ENCODE results near the gene CDRT15. TPM values are rescaled to one million over a fixed set of nuclear protein-coding genes. Genes with fewer than 3 reads are reported as not detected.
"Not testable (repeated sequence)": the region's sequence is repeated elsewhere in the genome, so short reads cannot be mapped to it uniquely, and the experiment has no call there.

CDRT15 gene
- not detected for polyA plus RNA-seq (2012; ENCODE audit: low read depth, missing spikeins)

GRCh38 chr17:14236762-14237161 lies at the start of gene CDRT15:
TSS of gene CDRT15 (minus strand) at chr17:14236862. CDS start at chr17:14236833, 29 bp downstream.
- not testable (repeated sequence) for FAIRE-seq; DNase-seq (ENCODE audit: insufficient read length, low spot score)

- FAIRE-seq, result no peak
- TF ChIP-seq PAX5 (IDR thresholded peaks at IDR 0.05; ENCODE audit: insufficient read depth, low read length, severe bottlenecking) (no peak), POLR2A (IDR thresholded peaks at IDR 0.05; ENCODE audit: low read depth, low read length) (no peak), POU2F2 (IDR thresholded peaks at IDR 0.05; ENCODE audit: low read depth, low read length) (no peak), SPI1 (IDR thresholded peaks at IDR 0.05; ENCODE audit: low read depth, low read length) (no peak), POLR2AphosphoS5 (IDR thresholded peaks at IDR 0.05; ENCODE audit: low read depth, low read length) (no peak), TAF1 (IDR thresholded peaks at IDR 0.05; ENCODE audit: low read depth, low read length) (no peak)
- no peak for DNase-seq (ENCODE audit: insufficient read length, low spot score)
These were observed 46.1 kb upstream of the CDRT15 start for GRCh38 chr17:14282726-14283125.

- DNase-seq (ENCODE audit: insufficient read length, low spot score), result no peak
- TF ChIP-seq POU2F2 (IDR thresholded peaks at IDR 0.05; ENCODE audit: low read depth, low read length) (no peak), TAF1 (IDR thresholded peaks at IDR 0.05; ENCODE audit: low read depth, low read length) (no peak), POLR2A (IDR thresholded peaks at IDR 0.05; ENCODE audit: low read depth, low read length) (no peak), PAX5 (IDR thresholded peaks at IDR 0.05; ENCODE audit: insufficient read depth, low read length, severe bottlenecking) (no peak), POLR2AphosphoS5 (IDR thresholded peaks at IDR 0.05; ENCODE audit: low read depth, low read length) (no peak)
- no peak for FAIRE-seq
These were observed 44.9 kb upstream of the CDRT15 start for GRCh38 chr17:14281530-14281929.

GRCh38 chr17:14276535-14277250 lies 40.0 kb upstream of the CDRT15 start:
- TF ChIP-seq POLR2AphosphoS5 (IDR thresholded peaks at IDR 0.05; ENCODE audit: low read depth, low read length) (no peak), PAX5 (IDR thresholded peaks at IDR 0.05; ENCODE audit: insufficient read depth, low read length, severe bottlenecking) (no peak), SPI1 (IDR thresholded peaks at IDR 0.05; ENCODE audit: low read depth, low read length) (no peak), POLR2A (IDR thresholded peaks at IDR 0.05; ENCODE audit: low read depth, low read length) (no peak), POU2F2 (IDR thresholded peaks at IDR 0.05; ENCODE audit: low read depth, low read length) (no peak), TAF1 (IDR thresholded peaks at IDR 0.05; ENCODE audit: low read depth, low read length) (no peak)
- FAIRE-seq (no peak), DNase-seq (ENCODE audit: insufficient read length, low spot score) (no peak)

GRCh38 chr17:14270508-14270907 lies 33.8 kb upstream of the CDRT15 start:
- no peak for FAIRE-seq
- TF ChIP-seq POLR2A (IDR thresholded peaks at IDR 0.05; ENCODE audit: low read depth, low read length) (no peak), TAF1 (IDR thresholded peaks at IDR 0.05; ENCODE audit: low read depth, low read length) (no peak), PAX5 (IDR thresholded peaks at IDR 0.05; ENCODE audit: insufficient read depth, low read length, severe bottlenecking) (no peak), POU2F2 (IDR thresholded peaks at IDR 0.05; ENCODE audit: low read depth, low read length) (no peak), POLR2AphosphoS5 (IDR thresholded peaks at IDR 0.05; ENCODE audit: low read depth, low read length) (no peak), SPI1 (IDR thresholded peaks at IDR 0.05; ENCODE audit: low read depth, low read length) (no peak)
- no peak for DNase-seq (ENCODE audit: insufficient read length, low spot score)

GRCh38 chr17:14269473-14269872 lies 32.8 kb upstream of the CDRT15 start:
- DNase-seq (ENCODE audit: insufficient read length, low spot score) (no peak), FAIRE-seq (no peak)
- TF ChIP-seq SPI1 (IDR thresholded peaks at IDR 0.05; ENCODE audit: low read depth, low read length) (no peak), POLR2AphosphoS5 (IDR thresholded peaks at IDR 0.05; ENCODE audit: low read depth, low read length) (no peak), POU2F2 (IDR thresholded peaks at IDR 0.05; ENCODE audit: low read depth, low read length) (no peak), TAF1 (IDR thresholded peaks at IDR 0.05; ENCODE audit: low read depth, low read length) (no peak), POLR2A (IDR thresholded peaks at IDR 0.05; ENCODE audit: low read depth, low read length) (no peak), PAX5 (IDR thresholded peaks at IDR 0.05; ENCODE audit: insufficient read depth, low read length, severe bottlenecking) (no peak)

GRCh38 chr17:14268264-14268663 lies 31.6 kb upstream of the CDRT15 start:
- no peak for FAIRE-seq
- TF ChIP-seq TAF1 (IDR thresholded peaks at IDR 0.05; ENCODE audit: low read depth, low read length) (no peak), PAX5 (IDR thresholded peaks at IDR 0.05; ENCODE audit: insufficient read depth, low read length, severe bottlenecking) (no peak), POU2F2 (IDR thresholded peaks at IDR 0.05; ENCODE audit: low read depth, low read length) (no peak), POLR2A (IDR thresholded peaks at IDR 0.05; ENCODE audit: low read depth, low read length) (no peak), POLR2AphosphoS5 (IDR thresholded peaks at IDR 0.05; ENCODE audit: low read depth, low read length) (no peak), SPI1 (IDR thresholded peaks at IDR 0.05; ENCODE audit: low read depth, low read length) (no peak)
- no peak for DNase-seq (ENCODE audit: insufficient read length, low spot score)

- FAIRE-seq (no peak), DNase-seq (ENCODE audit: insufficient read length, low spot score) (no peak)
- TF ChIP-seq SPI1 (IDR thresholded peaks at IDR 0.05; ENCODE audit: low read depth, low read length) (no peak), PAX5 (IDR thresholded peaks at IDR 0.05; ENCODE audit: insufficient read depth, low read length, severe bottlenecking) (no peak), POLR2A (IDR thresholded peaks at IDR 0.05; ENCODE audit: low read depth, low read length) (no peak), POU2F2 (IDR thresholded peaks at IDR 0.05; ENCODE audit: low read depth, low read length) (no peak), POLR2AphosphoS5 (IDR thresholded peaks at IDR 0.05; ENCODE audit: low read depth, low read length) (no peak), TAF1 (IDR thresholded peaks at IDR 0.05; ENCODE audit: low read depth, low read length) (no peak)
These were observed 24.7 kb upstream of the CDRT15 start for GRCh38 chr17:14261406-14261805.

- TF ChIP-seq PAX5 (IDR thresholded peaks at IDR 0.05; ENCODE audit: insufficient read depth, low read length, severe bottlenecking) (no peak), POU2F2 (IDR thresholded peaks at IDR 0.05; ENCODE audit: low read depth, low read length) (no peak), POLR2AphosphoS5 (IDR thresholded peaks at IDR 0.05; ENCODE audit: low read depth, low read length) (no peak), TAF1 (IDR thresholded peaks at IDR 0.05; ENCODE audit: low read depth, low read length) (no peak), POLR2A (IDR thresholded peaks at IDR 0.05; ENCODE audit: low read depth, low read length) (no peak), SPI1 (IDR thresholded peaks at IDR 0.05; ENCODE audit: low read depth, low read length) (no peak)
- DNase-seq (ENCODE audit: insufficient read length, low spot score), result no peak
- FAIRE-seq, result no peak
These were observed 9.0 kb upstream of the CDRT15 start for GRCh38 chr17:14245629-14246028.

GRCh38 chr17:14245002-14245401 lies 8.3 kb upstream of the CDRT15 start:
- FAIRE-seq, result no peak
- DNase-seq (ENCODE audit: insufficient read length, low spot score), result no peak
- TF ChIP-seq POU2F2 (IDR thresholded peaks at IDR 0.05; ENCODE audit: low read depth, low read length) (no peak), TAF1 (IDR thresholded peaks at IDR 0.05; ENCODE audit: low read depth, low read length) (no peak), PAX5 (IDR thresholded peaks at IDR 0.05; ENCODE audit: insufficient read depth, low read length, severe bottlenecking) (no peak), SPI1 (IDR thresholded peaks at IDR 0.05; ENCODE audit: low read depth, low read length) (no peak), POLR2AphosphoS5 (IDR thresholded peaks at IDR 0.05; ENCODE audit: low read depth, low read length) (no peak), POLR2A (IDR thresholded peaks at IDR 0.05; ENCODE audit: low read depth, low read length) (no peak)

GRCh38 chr17:14239271-14239670 lies 2.6 kb upstream of the CDRT15 start:
- not testable (repeated sequence) for DNase-seq (ENCODE audit: insufficient read length, low spot score); FAIRE-seq

GRCh38 chr17:14236032-14236431 lies 630 bp downstream of the CDRT15 start:
- FAIRE-seq; DNase-seq (ENCODE audit: insufficient read length, low spot score): not testable (repeated sequence)

GRCh38 chr17:14235047-14235446 lies 1.6 kb downstream of the CDRT15 start:
- FAIRE-seq; DNase-seq (ENCODE audit: insufficient read length, low spot score): not testable (repeated sequence)

GRCh38 chr17:14231187-14231586 lies 5.5 kb downstream of the CDRT15 start:
- FAIRE-seq, result peak; percentile 40
- not testable (repeated sequence) for DNase-seq (ENCODE audit: insufficient read length, low spot score)

Measured in GM12891 (cell line).